Calu3 (cell line): ENCODE results near the gene INAVA. TPM values are rescaled to one million over a fixed set of nuclear protein-coding genes. Genes with fewer than 3 reads are reported as not detected.

ENCODE experiments used
- BruUV-seq: library from RNA; stranded (reverse); fragments of 400-500 nt; replicated peaks from 2 replicates; lab custom pipeline; 2021; lab: Mats Ljungman, UMichigan
- CTCF ChIA-PET: fragments of 300-600 bp; sonication (Branson Sonifier 250); formaldehyde crosslinking; loops from one replicate; lab custom pipeline; 2022; ENCODE audit warnings: antibody characterized with exemption; lab: Charles Lee
- DNase-seq: peaks from one replicate; pipeline ENCODE4 v3.0.0; 2022
- H3K27ac Mint-ChIP-seq: one replicate; pipeline ENCODE4 v1.8.0; 2022; ENCODE audit warnings: mixed read lengths; ENCODE audit not compliant: unreplicated experiment
- H3K27me3 Mint-ChIP-seq: one replicate; pipeline ENCODE4 v1.8.0; 2022; ENCODE audit warnings: mixed read lengths; ENCODE audit not compliant: unreplicated experiment
- H3K36me3 Mint-ChIP-seq: one replicate; pipeline ENCODE4 v1.8.0; 2022; ENCODE audit warnings: mild to moderate bottlenecking, moderate library complexity, mixed read lengths; ENCODE audit not compliant: insufficient read depth, unreplicated experiment
- H3K4me1 Mint-ChIP-seq: one replicate; pipeline ENCODE4 v1.8.0; 2022; ENCODE audit warnings: mild to moderate bottlenecking, low read depth, mixed read lengths; ENCODE audit not compliant: unreplicated experiment
- H3K4me3 Mint-ChIP-seq: one replicate; pipeline ENCODE4 v1.8.0; 2022; ENCODE audit warnings: mild to moderate bottlenecking, low read depth, moderate library complexity, mixed read lengths; ENCODE audit not compliant: unreplicated experiment
- H3K9me3 Mint-ChIP-seq: one replicate; pipeline ENCODE4 v1.8.0; 2022; ENCODE audit warnings: low read depth, mixed read lengths; ENCODE audit not compliant: unreplicated experiment
- CTCF ChIP-seq: fragments of 200-600 bp; IDR thresholded peaks from one replicate; pipeline ENCODE4 v1.8.0; 2022; ENCODE audit warnings: antibody characterized with exemption; ENCODE audit not compliant: unreplicated experiment
- intact Hi-C: fragments of 100-400 bp; cut with micrococcal nuclease; formaldehyde crosslinking; loops from one replicate; pipeline ENCODE4 v1.10.0; 2022; ENCODE audit not compliant: unreplicated experiment
- total RNA-seq: library from RNA; stranded (reverse); gene quantifications from 2 replicates; pipeline ENCODE4 v1.2.3, GENCODE V29; 2022

Gene INAVA
- total RNA-seq, 1 experiment from 2014 or later, result 175 TPM

- DNase-seq, result no peak
- no TSS peak for BruUV-seq
- CTCF ChIA-PET, result no interaction called here
- intact Hi-C loops, result no loop called here
- no peak overlapping the region for H3K4me3 Mint-ChIP-seq
- H3K4me1 Mint-ChIP-seq, result peaks cover 52% of the 10 kb centered on the region
- no peaks in the 10 kb centered on the region for H3K9me3 Mint-ChIP-seq
- H3K36me3 Mint-ChIP-seq, result peaks cover 100% of the 10 kb centered on the region
- H3K27me3 Mint-ChIP-seq, result no peaks in the 10 kb centered on the region
- TF ChIP-seq CTCF, result no peak
- H3K27ac Mint-ChIP-seq, result peak overlapping the region; percentile 72
Observed at GRCh38 chr1:200899451-200899915, 4.8 kb downstream of the INAVA start.

- H3K27me3 Mint-ChIP-seq, result no peaks in the 10 kb centered on the region
- peaks cover 100% of the 10 kb centered on the region for H3K36me3 Mint-ChIP-seq
- CTCF ChIA-PET, result interaction anchor here (0.7 kb wide), 1 partner anchor 186 kb away, joined by 3 read pairs; no protein-coding TSS in a partner anchor
- peak overlapping the region; percentile 21 for H3K4me3 Mint-ChIP-seq
- H3K4me1 Mint-ChIP-seq, result peaks cover 52% of the 10 kb centered on the region
- intact Hi-C loops, result no loop called here
- H3K9me3 Mint-ChIP-seq, result no peaks in the 10 kb centered on the region
- no peak for TF ChIP-seq CTCF
- no TSS peak for BruUV-seq
- no peak for DNase-seq
- peak overlapping the region; percentile 72 for H3K27ac Mint-ChIP-seq
Observed at GRCh38 chr1:200899954-200900867, 5.5 kb downstream of the INAVA start.

- intact Hi-C loops, result no loop called here
- no peak for DNase-seq
- Mint-ChIP-seq H3K27ac (peak overlapping the region; percentile 19), H3K4me3 (peak overlapping the region; percentile 21), H3K36me3 (peaks cover 100% of the 10 kb centered on the region), H3K4me1 (peaks cover 52% of the 10 kb centered on the region), H3K9me3 (no peaks in the 10 kb centered on the region), H3K27me3 (no peaks in the 10 kb centered on the region)
- CTCF ChIA-PET, result no interaction called here
- BruUV-seq, result no TSS peak
- TF ChIP-seq CTCF, result no peak
Observed at GRCh38 chr1:200900877-200901276, 6.2 kb downstream of the INAVA start.

- Mint-ChIP-seq H3K9me3 (no peaks in the 10 kb centered on the region), H3K27me3 (no peaks in the 10 kb centered on the region), H3K36me3 (peaks cover 96% of the 10 kb centered on the region), H3K4me1 (peaks cover 52% of the 10 kb centered on the region), H3K27ac (peak overlapping the region; percentile 19), H3K4me3 (peak overlapping the region; percentile 2)
- no TSS peak for BruUV-seq
- DNase-seq, result no peak
- intact Hi-C loops, result no loop called here
- TF ChIP-seq CTCF, result no peak
- CTCF ChIA-PET, result interaction anchor here (0.5 kb wide), 1 partner anchor 16 kb away, joined by 3 read pairs; no protein-coding TSS in a partner anchor
Observed at GRCh38 chr1:200901350-200901749, 6.7 kb downstream of the INAVA start.
